Activated CD8-positive, alpha-beta memory T cell treated with anti-CD3 and anti-CD28 coated beads for 48 hours (primary cell): ENCODE results near the gene C12orf43.

Experiments used
- DNase-seq, 3 experiments: peaks; one replicate each; pipeline ENCODE4 v3.0.0-alpha.2; 2020; ENCODE audit warnings: low read depth in 2 of 3, low spot score in 2 of 3

Gene C12orf43

GRCh38 chr12:120999191-121000120 is 16.8 kb downstream of the C12orf43 start:
- DNase-seq: no peak

GRCh38 chr12:120998435-120998834 is 17.9 kb downstream of the C12orf43 start:
- no peak for DNase-seq

GRCh38 chr12:120997448-120997847 is 18.8 kb downstream of the C12orf43 start:
- no peak for DNase-seq

GRCh38 chr12:120996133-120996746 is 20.0 kb downstream of the C12orf43 start:
- no peak for DNase-seq

GRCh38 chr12:120994589-120995337 is 21.5 kb downstream of the C12orf43 start:
- no peak for DNase-seq

GRCh38 chr12:120994059-120994458 is 22.2 kb downstream of the C12orf43 start:
- no peak for DNase-seq

GRCh38 chr12:120993496-120993895 is 22.8 kb downstream of the C12orf43 start:
- DNase-seq: no peak

GRCh38 chr12:120992989-120993388 is 23.3 kb downstream of the C12orf43 start:
- no peak for DNase-seq

- no peak for DNase-seq
Measured at GRCh38 chr12:120991965-120992364, 24.3 kb downstream of the C12orf43 start.

GRCh38 chr12:120990487-120991055 is 25.7 kb downstream of the C12orf43 start:
- DNase-seq: no peak

GRCh38 chr12:120989687-120990086 is 26.6 kb downstream of the C12orf43 start:
- no peak for DNase-seq

GRCh38 chr12:120988658-120989057 is 27.6 kb downstream of the C12orf43 start:
- no peak for DNase-seq

GRCh38 chr12:120988234-120988633 is 28.1 kb downstream of the C12orf43 start:
- DNase-seq: no peak

- DNase-seq: no peak
Measured at GRCh38 chr12:120984351-120984898, 31.9 kb downstream of the C12orf43 start.

- no peak for DNase-seq
Measured at GRCh38 chr12:120983759-120984158, 32.5 kb downstream of the C12orf43 start.

- DNase-seq: no peak
Measured at GRCh38 chr12:120982659-120983058, 33.6 kb downstream of the C12orf43 start.

GRCh38 chr12:120981407-120981941 is 34.8 kb downstream of the C12orf43 start:
- no peak for DNase-seq

GRCh38 chr12:120980800-120981368 is 35.4 kb downstream of the C12orf43 start:
- no peak for DNase-seq

GRCh38 chr12:120979862-120980696 is 36.2 kb downstream of the C12orf43 start:
- no peak for DNase-seq
